GM15510 (cell line): ENCODE results near the gene UQCRC1.

Source experiments
- POLR2A ChIP-seq: IDR thresholded peaks from 3 replicates; pipeline ENCODE4 v1.6.1; 2011; ENCODE audit warnings: borderline replicate concordance; ENCODE audit not compliant: insufficient read length; ENCODE audit errors: extremely low read depth

Gene UQCRC1

GRCh38 chr3:48596157-48596556 is 13.3 kb downstream of the UQCRC1 start:
- no peak for TF ChIP-seq POLR2A

GRCh38 chr3:48595526-48596121 is 13.8 kb downstream of the UQCRC1 start:
- no peak for TF ChIP-seq POLR2A

GRCh38 chr3:48595075-48595525 is 14.3 kb downstream of the UQCRC1 start, which contains the start of gene COL7A1:
TSS of gene COL7A1 (minus strand) at chr3:48595329. CDS start at chr3:48595159, 170 bp downstream.
- no peak for TF ChIP-seq POLR2A

GRCh38 chr3:48594417-48595049 is 14.9 kb downstream of the UQCRC1 start:
- no peak for TF ChIP-seq POLR2A

- no peak for TF ChIP-seq POLR2A
Measured at GRCh38 chr3:48593337-48593736, 16.1 kb downstream of the UQCRC1 start.

- TF ChIP-seq POLR2A: no peak
Measured at GRCh38 chr3:48592519-48593087, 16.8 kb downstream of the UQCRC1 start.

GRCh38 chr3:48591886-48592518 is 17.4 kb downstream of the UQCRC1 start:
- no peak for TF ChIP-seq POLR2A

- TF ChIP-seq POLR2A: no peak
Measured at GRCh38 chr3:48591436-48591835, 18.0 kb downstream of the UQCRC1 start.

- no peak for TF ChIP-seq POLR2A
Measured at GRCh38 chr3:48588230-48588629, 21.2 kb downstream of the UQCRC1 start.

- TF ChIP-seq POLR2A: no peak
Measured at GRCh38 chr3:48587686-48588085, 21.8 kb downstream of the UQCRC1 start.

- no peak for TF ChIP-seq POLR2A
Measured at GRCh38 chr3:48585411-48585810, 24.0 kb downstream of the UQCRC1 start.

GRCh38 chr3:48584836-48585235 is 24.6 kb downstream of the UQCRC1 start:
- TF ChIP-seq POLR2A: no peak

- TF ChIP-seq POLR2A: no peak
Measured at GRCh38 chr3:48581621-48582481, 27.6 kb downstream of the UQCRC1 start.

GRCh38 chr3:48576647-48577046 is 32.8 kb downstream of the UQCRC1 start:
- TF ChIP-seq POLR2A: no peak
